Lower leg skin (tissue), 4 donors: ENCODE results near the gene MVK. TPM values are rescaled to one million over a fixed set of nuclear protein-coding genes. Genes with fewer than 3 reads are reported as not detected.

Experiments
- DNase-seq, 2 donors: peaks; one replicate each; pipeline ENCODE4 v3.0.0-alpha.2; 2019; ENCODE audit warnings: low spot score in 2 of 2
- H3K4me3 ChIP-seq: fragments of 200-600 bp; sonication (generic); 2 replicates; pipeline ENCODE4 v1.5.1; 2017; ENCODE audit warnings: mild to moderate bottlenecking, low read depth; ENCODE audit not compliant: poor library complexity, severe bottlenecking
- POLR2A ChIP-seq, 2 donors: fragments of 450-650 bp; IDR thresholded peaks; one replicate each; pipeline ENCODE4 v1.6.1; 2016 to 2017; ENCODE audit warnings: antibody characterized with exemption in 2 of 2, mild to moderate bottlenecking in 1 of 2, moderate library complexity in 1 of 2
- WGBS, 2 donors: methylation state at CpG; one replicate each; pipeline ENCODE4 v1.1.5; 2018; 5-methylcytosine and 5-hydroxymethylcytosine counted together
- intact Hi-C: fragments of 100-400 bp; cut with DNase I; formaldehyde crosslinking; loops from one replicate; pipeline ENCODE4 v1.15.0; 2023; ENCODE audit warnings: low total_unique reads
- total RNA-seq, 4 donors: library from RNA; depleted of rRNA; stranded (reverse); fragments of >200 nt; gene quantifications; one replicate each; pipeline ENCODE4 v1.1.0, GENCODE V29; 2016
- TF ChIP-seq, protein P1 (sequence below), 3 donors: fragments of 450-650 bp; IDR thresholded peaks; one replicate each; pipeline ENCODE4 v1.5.1; 2016; ENCODE audit warnings: antibody characterized with exemption in 3 of 3, mild to moderate bottlenecking in 3 of 3, moderate library complexity in 2 of 3

Gene MVK
- total RNA-seq, 4 donors from 2014 or later: 50.1 to 71.9 (median 61.9) TPM

DNA sequence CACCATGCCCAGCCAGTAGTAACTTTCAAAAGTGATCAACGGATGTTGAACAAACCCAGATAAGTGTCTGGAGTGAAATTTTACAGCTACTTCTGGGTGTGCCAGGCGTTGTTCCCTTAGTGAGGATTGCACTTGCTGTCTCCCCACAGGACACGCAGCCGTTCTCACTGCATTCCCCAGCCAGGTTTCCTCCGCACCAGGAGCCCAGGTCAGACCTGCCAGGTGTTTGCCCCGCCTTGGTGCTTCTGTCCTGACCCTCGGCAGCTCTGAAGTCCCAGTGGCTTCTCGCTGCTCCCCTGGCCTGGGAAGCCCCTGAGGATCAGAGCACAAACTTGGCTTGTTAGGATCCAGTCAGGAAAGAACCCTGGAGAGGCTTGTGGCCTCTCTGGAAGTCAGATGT is 36.5 kb upstream of the MVK start:
- intact Hi-C loops: no loop called here
- TF ChIP-seq, protein P1, sequence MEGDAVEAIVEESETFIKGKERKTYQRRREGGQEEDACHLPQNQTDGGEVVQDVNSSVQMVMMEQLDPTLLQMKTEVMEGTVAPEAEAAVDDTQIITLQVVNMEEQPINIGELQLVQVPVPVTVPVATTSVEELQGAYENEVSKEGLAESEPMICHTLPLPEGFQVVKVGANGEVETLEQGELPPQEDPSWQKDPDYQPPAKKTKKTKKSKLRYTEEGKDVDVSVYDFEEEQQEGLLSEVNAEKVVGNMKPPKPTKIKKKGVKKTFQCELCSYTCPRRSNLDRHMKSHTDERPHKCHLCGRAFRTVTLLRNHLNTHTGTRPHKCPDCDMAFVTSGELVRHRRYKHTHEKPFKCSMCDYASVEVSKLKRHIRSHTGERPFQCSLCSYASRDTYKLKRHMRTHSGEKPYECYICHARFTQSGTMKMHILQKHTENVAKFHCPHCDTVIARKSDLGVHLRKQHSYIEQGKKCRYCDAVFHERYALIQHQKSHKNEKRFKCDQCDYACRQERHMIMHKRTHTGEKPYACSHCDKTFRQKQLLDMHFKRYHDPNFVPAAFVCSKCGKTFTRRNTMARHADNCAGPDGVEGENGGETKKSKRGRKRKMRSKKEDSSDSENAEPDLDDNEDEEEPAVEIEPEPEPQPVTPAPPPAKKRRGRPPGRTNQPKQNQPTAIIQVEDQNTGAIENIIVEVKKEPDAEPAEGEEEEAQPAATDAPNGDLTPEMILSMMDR (IDR thresholded peaks at IDR 0.05): no peak
- TF ChIP-seq POLR2A (IDR thresholded peaks at IDR 0.05): no peak
- no peak overlapping the region for H3K4me3 ChIP-seq
- no peak for DNase-seq
- WGBS, 2 donors: 92 to 94% methylated on average over 8 of the region's 8 CpGs

DNA sequence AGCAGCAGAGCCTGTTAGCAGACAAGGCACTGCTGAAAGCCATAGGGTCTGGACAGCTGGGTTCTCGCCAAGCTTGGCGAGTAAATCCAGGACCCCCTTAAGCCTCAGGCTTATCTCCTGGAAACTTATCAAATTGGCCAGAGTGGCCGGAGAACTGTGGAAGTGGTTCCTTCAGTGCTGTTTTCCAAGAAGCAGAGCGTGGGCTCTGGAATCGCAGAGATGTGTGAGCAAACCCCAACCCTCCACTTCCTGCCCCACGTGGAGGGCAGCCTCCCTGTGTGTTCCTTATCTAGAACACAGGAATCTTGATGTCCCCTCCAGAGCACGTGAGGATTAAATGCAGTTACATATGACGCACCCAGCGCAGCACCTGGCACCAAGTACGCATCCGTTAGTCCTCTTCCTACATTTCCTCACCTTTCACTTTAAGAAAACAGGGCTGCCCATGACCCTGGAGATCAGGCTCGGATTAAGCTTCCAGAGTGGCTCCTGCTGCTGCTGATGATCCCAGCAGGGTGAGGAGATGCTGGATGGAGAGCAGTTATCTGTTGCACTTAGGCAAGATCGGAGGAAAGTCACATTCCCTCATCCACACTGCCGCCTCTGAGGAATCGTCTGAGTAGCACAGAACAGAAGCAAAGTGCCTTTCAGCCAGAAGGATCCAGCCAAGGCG is 35.3 kb upstream of the MVK start:
- intact Hi-C loops: no loop called here
- WGBS, 2 donors: 90% methylated on average over 14 to 16 of the region's 16 CpGs
- TF ChIP-seq POLR2A (IDR thresholded peaks at IDR 0.05): no peak
- TF ChIP-seq, protein P1 (IDR thresholded peaks at IDR 0.05): no peak
- H3K4me3 ChIP-seq: no peak overlapping the region
- DNase-seq: no peak

DNA sequence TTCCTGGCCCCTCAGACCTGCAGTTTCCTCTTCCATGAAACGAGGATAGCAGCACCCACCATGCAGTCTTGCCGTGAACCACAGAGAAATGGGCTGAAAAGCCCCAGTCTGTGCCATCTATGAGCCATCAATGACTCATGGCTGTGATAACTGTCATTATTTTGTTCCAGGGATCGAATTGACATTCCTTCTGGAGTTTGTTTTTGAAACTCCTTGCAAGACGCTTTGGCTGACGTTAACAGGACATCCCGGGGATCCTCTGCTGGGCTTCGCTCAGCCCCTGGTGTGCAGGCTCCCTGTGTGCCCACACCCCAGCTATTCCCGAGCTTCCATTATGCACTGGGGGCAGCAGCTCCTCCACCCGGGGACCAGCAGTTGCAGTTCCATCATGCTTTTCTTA is 34.1 kb upstream of the MVK start:
- 60 to 74% methylated on average over 9 of the region's 9 CpGs for WGBS, 2 donors
- H3K4me3 ChIP-seq: no peak overlapping the region
- DNase-seq: no peak
- TF ChIP-seq, protein P1 (IDR thresholded peaks at IDR 0.05): no peak
- TF ChIP-seq POLR2A (IDR thresholded peaks at IDR 0.05): no peak
- intact Hi-C loops: no loop called here

DNA sequence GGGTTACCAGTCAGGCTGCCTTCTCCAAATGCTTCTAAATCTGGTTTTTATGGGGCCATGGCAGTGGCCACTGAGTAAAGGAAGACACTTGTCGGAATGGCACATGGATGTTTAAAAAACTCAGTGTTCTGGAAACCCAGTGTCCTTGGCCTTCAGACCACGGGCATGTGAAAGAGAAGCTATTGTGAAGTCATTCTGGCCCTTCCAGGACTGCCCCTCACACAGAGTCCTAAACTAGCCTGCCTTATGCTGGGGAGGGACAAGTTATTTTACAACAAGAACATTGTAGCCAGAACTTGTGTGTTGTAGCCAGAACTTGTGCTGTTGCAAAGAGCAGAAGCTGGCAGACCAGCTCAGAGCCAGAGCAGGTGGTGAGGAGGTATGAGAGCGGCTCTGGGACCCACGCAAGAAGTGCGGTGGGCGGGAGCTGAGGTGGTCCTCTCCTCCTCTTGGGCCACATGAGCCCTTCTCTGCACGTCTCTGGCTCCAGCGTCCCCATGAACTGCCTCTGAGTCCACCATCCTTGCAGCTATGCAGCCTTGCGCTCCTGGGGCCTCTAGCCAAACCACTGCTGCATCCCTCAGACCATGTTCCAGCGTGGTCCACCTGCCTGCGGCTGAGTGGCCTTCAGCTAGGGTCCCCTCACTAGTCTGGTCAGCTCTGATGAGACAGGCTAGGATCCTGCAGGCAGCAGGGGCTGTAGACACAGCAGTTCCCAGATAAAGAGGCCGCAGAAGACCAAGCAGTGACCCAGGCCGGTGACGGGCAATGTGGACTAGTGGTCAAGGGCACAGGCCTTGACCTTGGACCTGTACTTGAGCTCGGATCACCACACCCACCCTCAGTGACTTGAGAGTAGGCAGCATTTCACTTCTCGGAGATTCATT is 32.8 kb upstream of the MVK start:
- H3K4me3 ChIP-seq: no peak overlapping the region

DNA sequence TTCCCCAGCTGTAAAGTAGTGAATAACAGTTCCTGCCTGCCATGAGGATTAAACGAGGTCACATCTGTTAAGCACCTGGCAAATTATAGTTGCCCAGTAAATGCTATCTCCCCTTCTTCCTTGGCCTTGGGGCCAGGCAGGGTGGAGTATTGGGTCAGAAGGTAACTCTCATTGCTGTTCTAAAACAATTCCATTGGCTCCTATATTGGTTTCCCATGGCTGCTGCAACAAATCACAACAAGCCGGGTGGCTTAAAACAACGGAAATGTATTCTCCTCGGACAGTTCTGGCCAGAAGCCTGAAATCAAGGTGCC is 32.2 kb upstream of the MVK start:
- 52 to 66% methylated on average over 4 of the region's 4 CpGs for WGBS, 2 donors

More for the DNA sequence above, 32.8 kb upstream of the MVK start:
- DNase-seq: no peak
- WGBS, 2 donors: 82 to 87% methylated on average over 16 of the region's 16 CpGs
- intact Hi-C loops: no loop called here
- TF ChIP-seq, protein P1 (IDR thresholded peaks at IDR 0.05): no peak

More for the DNA sequence above, 32.2 kb upstream of the MVK start:
- DNase-seq: no peak
- intact Hi-C loops: no loop called here
- TF ChIP-seq, protein P1 (IDR thresholded peaks at IDR 0.05): no peak
- TF ChIP-seq POLR2A (IDR thresholded peaks at IDR 0.05): no peak
- no peak overlapping the region for H3K4me3 ChIP-seq
